Medulla oblongata (tissue), 1 donor: ENCODE results near the gene ORM2.
"Not testable (repeated sequence)": the region's sequence is repeated elsewhere in the genome, so short reads cannot be mapped to it uniquely, and the experiment has no call there.

Experiments used
- DNase-seq: peaks from one replicate; pipeline ENCODE4 v3.0.0-alpha.2; 2015; ENCODE audit errors: extremely low spot score

ORM2 gene

GRCh38 chr9:114329625-114330022 lies at the start of gene ORM2:
Gene ORM2 (plus strand): TSS chr9:114329869. CDS start chr9:114329905, 36 bp downstream.
- not testable (repeated sequence) for DNase-seq

GRCh38 chr9:114280636-114281472 lies 48.8 kb upstream of the ORM2 start:
- DNase-seq, result no peak

- DNase-seq, result no peak
These were observed 48.1 kb upstream of the ORM2 start for GRCh38 chr9:114281473-114282103.

- no peak for DNase-seq
These were observed 47.6 kb upstream of the ORM2 start for GRCh38 chr9:114282104-114282485.

- DNase-seq, result no peak
These were observed 47.2 kb upstream of the ORM2 start for GRCh38 chr9:114282507-114282906.

GRCh38 chr9:114282926-114283325 lies 46.7 kb upstream of the ORM2 start:
- no peak for DNase-seq

GRCh38 chr9:114283551-114284111 lies 46.0 kb upstream of the ORM2 start:
- no peak for DNase-seq

- DNase-seq, result no peak
These were observed 45.2 kb upstream of the ORM2 start for GRCh38 chr9:114284316-114285060.

GRCh38 chr9:114285166-114285867 lies 44.4 kb upstream of the ORM2 start:
- no peak for DNase-seq

GRCh38 chr9:114286146-114286679 lies 43.5 kb upstream of the ORM2 start:
- no peak for DNase-seq

- DNase-seq, result no peak
These were observed 42.5 kb upstream of the ORM2 start for GRCh38 chr9:114287001-114287762.

- no peak for DNase-seq
These were observed 41.9 kb upstream of the ORM2 start for GRCh38 chr9:114287763-114288192.

GRCh38 chr9:114288193-114289091 lies 41.2 kb upstream of the ORM2 start:
- DNase-seq, result no peak

GRCh38 chr9:114289106-114289505 lies 40.6 kb upstream of the ORM2 start:
- no peak for DNase-seq

- no peak for DNase-seq
These were observed 39.8 kb upstream of the ORM2 start for GRCh38 chr9:114289571-114290481.

- no peak for DNase-seq
These were observed 39.1 kb upstream of the ORM2 start for GRCh38 chr9:114290561-114290986.

GRCh38 chr9:114291064-114291474 lies 38.6 kb upstream of the ORM2 start:
- peak; percentile 77 for DNase-seq

- no peak for DNase-seq
These were observed 37.6 kb upstream of the ORM2 start for GRCh38 chr9:114291886-114292590.
